ENCODE data around the gene KRCC1.
A peak's percentile ranks its signal among the peaks of the same experiment; 100 is the strongest.
"Not testable (repeated sequence)": the region's sequence is repeated elsewhere in the genome, so short reads cannot be mapped to it uniquely, and the experiment has no call there.

KRCC1 gene

DNA sequence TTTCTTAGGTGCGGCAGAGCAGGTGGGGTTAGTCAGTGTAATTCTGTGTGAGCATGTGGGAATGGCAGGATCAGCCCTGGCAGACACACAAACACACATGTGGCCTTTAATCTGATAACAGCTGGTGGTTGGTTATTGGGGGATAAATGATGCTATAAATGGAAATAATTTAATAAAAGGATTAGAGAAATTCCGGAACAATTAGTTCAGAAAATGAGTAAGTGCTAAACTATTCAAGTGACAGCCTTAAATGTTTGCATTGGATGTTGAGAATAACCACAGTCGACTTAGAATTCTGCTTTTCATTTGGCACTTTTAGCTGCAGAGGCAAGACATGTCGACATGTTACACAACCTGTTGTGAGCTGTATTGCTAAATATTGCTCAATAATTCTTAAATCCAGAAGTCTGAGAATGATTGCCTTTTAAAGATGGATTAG, 19.3 kb upstream of the KRCC1 start:
- peak; percentile 43 to 69 for DNase-seq

DNA sequence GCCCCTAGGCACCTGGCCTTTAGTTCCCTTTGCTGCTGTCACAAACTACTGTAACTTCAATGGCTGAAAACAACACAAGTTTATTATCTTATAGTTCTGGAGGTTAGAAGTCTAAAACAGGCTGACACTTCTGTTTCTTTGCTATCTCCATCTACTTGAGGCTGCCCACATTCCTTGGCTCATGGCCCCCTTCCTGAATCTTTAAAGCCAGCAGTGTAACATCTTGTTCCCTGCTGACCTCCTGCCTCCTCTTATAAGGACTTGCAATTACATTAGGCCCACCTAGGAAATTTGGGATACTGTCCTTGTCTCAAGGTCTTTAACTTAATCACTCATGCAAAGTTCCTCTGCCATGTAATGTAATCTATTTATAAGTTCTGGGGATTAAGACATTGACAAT, 18.6 kb upstream of the KRCC1 start:
- DNase-seq = no peak

DNA sequence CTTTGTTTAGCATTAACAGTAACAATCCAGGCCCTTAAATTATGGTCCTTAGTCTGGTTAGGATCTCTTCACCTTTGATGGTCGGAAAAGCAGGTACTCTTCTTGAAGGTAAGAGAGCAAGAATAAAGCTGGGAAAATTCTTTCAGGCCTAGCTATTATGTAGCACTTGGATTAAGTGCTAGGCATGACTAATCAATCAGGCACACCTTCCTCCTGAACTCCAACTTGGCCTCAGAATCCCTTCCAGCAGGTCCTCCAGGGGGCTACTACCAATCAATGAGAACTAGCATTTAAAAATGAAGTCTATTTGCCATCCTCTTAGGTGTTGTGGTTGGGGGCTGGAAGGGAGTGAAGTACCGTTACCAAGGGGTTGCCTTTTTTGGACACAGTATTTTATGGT, 15.8 kb upstream of the KRCC1 start:
- DNase-seq = no peak

DNA sequence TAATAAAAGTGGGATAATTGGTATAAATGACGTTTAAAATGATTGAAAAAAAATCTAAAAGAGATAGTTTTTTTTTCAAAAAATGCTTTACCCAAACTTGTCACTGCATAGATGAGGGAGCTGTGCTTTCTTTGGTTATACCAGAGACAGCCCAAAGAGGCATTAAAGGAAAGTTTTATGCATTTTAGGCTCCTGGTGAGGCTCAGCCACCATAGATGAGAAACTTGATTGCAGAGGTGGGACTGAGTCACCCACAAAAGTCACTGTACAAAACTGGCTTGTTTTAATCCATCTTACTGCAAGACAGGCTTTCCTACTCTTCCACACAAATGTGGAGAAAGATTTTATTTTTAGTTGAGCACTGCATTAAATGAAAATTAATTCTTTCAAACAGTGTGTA, 14.5 kb upstream of the KRCC1 start:
- DNase-seq = no peak

DNA sequence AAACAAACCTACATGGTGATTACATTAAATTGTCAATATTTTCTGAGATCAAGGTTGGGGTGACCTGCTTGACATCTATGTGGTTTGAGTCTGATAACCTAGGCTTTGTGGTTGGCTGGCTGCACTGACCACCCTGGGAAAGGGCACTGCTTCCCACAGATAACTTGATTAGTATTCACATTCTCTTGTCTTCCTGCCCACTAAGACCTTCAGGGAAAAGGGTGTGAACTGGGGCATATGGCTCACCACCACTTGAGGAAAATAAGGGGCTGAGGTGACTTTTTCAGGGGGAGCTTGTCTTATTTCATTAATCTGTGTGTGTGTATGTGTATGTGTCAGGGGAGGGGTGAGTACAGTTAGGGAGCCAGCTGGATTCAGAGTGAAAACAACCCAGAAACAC, 13.5 kb upstream of the KRCC1 start:
- no peak for DNase-seq

DNA sequence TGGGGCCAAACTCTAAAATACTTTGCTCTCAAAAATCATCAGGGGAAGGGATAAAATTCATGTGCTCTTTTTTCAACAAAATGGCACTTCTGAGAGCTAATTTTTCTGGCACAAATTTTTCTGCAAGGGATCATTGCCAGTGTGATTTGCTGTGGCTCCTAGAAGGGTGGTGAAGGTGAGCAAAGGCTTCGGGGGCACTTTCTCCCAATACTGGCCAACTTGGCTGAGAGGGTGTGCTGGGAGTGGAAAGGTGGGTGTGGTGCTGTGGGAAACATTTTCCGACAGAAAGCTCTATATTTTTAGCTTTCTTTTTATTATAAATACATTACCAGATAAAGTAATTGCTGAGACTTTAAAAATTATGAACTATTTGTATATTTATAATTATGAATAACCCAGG, 12.5 kb upstream of the KRCC1 start:
- no peak for DNase-seq

DNA sequence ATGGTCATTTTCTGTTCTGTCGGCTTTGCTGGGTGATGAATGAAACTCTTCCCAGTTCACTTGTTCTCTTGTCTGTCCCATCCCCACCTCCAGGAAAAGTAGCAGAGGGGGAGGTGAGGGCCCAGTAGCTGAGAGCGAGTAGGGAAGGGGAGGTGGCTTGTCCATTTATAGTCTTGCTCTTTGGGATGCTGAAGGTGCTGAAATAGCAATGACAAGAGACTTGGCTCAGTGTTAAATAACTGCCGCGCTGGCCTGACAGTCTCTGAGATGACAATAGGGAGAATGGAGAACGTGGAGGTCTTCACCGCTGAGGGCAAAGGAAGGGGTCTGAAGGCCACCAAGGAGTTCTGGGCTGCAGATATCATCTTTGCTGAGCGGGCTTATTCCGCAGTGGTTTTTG, 12.0 kb upstream of the KRCC1 start, which contains the start of gene SMYD1:
SMYD1 (plus strand) TSS at position 228 of the 400 bp plus-strand sequence; CDS start at position 268, 40 bp downstream.
- no peak for DNase-seq

DNA sequence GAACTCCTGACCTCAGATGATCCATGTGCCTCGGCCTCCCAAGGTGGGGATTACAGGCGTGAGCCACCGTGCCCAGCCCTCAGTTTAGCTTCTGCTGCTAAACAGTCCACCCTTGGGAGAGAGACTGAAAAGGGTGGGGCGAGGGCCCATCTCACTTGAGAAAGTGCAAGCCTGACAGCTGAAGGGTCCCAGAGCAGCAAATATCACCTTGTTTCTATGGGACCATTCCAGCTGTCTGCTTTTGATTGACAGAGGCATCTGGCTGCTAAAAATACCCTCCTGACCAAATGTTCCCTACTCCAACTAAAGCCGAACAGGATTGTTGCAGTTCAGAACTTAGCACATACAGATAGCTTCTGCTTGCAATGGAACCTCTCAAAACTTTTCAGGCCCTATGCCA, 11.6 kb upstream of the KRCC1 start:
- DNase-seq = no peak

DNA sequence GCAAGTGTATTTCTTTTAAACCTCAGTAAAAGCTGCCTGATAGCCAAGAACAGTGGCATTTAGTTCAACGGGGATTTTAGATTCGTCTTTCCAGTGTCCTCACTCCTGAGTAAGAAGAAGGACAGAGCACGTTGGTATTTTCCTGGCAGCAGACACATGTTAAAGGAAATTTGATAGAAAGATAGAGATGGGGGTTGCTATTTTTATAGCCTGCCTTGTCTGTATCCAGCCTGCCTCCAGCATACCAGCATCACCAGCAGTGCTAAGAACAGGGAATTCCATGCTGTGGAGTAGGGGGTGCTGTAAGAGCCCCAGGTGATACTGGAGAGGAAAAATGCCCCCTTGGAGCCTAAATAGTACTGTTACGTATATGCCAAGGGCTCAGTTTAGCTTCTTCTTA, 11.0 kb upstream of the KRCC1 start:
- no peak for DNase-seq

DNA sequence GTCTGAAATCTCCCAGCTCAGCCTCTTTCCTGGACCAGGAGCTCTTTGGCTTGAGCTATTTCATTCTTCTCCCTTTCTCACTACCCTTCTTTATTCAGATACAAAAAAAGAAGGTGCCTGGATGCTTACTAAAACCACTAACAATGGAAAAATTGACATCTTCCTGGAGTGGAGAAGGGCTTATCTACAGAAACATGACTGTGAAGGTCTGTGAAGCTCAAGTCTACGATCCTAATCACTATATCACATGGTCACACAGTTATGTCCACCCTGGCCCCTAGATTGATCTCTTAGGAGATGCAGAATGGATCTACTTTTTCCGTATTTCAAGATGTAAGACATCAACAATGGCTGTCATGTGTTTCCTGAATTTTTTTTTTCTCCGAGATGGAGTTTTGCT, 5.7 kb upstream of the KRCC1 start:
- DNase-seq = no peak

DNA sequence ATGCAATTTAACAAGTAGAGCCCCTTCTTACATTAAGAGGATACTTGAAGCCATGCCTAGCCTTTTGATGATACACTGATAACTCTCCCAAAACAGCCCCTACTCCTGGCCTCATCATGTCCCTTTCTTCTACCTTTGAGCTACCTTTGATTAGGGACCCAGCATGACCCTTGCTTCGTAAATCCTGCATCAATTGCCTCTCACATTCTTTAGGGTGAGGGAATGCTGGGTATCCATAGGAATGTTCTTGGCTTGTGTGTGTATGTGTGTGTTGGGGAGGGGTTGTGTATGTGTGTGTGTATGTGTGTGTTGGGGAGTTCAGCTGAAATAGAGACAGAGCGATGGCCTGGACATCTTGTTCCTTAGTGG, 5.3 kb upstream of the KRCC1 start:
- no peak for DNase-seq

DNA sequence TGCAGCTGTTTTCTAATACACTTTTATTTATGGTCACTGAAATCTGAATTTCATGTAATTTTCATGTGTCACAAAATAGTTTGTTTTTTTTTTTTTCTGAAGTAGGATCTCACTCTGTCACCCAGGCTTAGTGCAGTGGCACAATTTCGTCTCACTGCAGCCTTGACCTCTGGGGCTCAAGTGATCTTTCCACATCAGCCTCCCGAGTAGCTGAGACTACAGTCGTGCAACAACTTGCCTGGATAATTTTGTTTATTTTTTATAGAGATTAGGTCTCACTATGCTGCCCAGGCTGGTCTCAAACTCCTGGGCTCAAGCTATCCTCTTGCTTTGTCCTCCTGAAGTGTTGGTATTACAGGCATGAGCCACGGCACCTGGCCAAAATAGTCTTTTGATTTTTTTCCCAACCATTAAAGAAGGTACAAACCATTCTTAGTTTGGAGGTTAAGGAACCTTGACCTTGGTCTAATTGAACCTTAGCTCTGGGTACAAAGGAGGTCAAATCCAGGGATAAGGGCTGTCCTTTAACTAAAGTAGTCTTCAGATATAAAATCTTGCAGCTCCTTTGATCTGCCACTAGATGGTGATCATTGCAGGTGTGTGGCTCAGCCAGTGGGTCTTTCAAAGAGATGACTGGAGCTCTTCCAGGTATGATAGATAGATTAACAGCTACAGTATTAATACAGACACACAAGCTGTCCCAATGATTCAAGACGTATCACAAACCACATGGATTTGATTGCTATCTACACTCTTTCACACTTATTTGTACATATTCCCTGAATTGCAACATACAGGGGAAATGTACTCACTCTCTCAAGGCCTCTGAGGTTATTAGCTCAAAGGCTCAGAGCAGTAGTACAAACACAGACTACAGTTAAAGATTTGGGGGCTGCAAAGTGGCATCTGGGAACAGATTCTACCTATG, 4.7 kb upstream of the KRCC1 start:
- peak; percentile 13 to 34 for DNase-seq

DNA sequence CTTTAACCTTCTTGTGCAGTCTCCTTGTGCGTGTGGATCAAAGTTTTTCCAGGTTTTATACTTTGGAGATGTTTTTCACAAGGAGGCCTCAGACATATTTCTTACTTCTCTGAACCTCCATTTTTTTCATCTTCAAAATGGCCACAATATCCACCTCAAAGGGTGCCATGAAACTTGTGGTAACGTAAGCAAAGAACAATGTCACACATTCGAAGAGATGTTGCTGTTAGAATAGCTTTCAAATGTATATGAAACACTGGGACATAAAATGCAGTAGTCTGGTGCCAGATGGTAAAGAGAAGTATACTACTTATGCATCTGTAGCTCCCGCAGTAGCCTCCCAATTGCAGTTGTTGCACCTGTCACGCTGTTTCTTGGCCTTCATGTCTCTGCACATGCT, 2.6 kb upstream of the KRCC1 start:
- no peak for DNase-seq

DNA sequence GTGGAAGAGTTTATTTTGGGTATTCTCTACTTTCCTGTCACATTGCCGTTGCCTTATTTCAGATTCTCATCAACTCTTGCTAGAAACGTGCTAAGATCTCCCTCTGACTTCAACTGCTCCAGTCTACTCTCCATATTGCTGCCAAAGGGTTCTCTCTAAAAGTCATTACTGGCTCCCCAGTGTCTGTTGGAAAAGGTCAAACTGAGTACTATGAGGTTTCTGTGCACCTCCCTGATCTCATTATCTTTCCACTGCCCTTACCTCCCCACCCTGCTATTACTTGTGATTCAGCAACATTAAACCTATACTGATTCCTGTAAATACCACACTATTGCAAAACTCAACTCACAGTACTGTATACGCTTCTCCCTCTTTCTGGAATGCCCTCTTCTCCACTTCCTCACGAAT, 1.9 kb upstream of the KRCC1 start:
- no peak for DNase-seq

DNA sequence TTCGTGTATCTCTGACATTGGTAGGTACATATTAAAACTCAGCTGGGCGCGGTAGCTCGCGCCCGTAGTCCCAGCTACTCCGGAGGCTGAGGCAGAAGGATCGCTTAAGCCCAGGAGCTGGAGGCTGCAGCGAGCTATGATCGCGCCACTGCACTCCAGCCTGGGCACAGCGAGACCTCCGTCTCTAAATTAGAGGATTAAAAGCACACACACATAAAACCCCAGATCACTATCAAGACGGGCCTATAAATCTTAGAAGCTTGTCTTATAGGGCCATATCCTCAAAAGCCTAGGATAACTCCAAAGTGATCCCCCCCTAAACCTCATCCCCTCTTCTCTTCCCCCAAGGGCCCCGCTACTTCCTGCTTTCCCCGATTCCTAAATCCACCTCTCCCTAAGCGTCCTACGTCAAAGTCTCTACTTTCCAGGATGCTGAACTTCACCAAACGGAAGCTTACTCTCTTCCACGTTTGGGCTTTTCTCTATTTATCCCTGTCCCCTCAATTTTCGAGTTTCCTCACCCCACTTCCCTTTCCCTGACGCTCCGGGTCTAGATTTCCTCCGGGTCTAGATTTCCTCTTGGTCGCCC, 707 bp downstream of the KRCC1 start:
- peak in 1 of 2 donors; percentile 51 for DNase-seq

DNA sequence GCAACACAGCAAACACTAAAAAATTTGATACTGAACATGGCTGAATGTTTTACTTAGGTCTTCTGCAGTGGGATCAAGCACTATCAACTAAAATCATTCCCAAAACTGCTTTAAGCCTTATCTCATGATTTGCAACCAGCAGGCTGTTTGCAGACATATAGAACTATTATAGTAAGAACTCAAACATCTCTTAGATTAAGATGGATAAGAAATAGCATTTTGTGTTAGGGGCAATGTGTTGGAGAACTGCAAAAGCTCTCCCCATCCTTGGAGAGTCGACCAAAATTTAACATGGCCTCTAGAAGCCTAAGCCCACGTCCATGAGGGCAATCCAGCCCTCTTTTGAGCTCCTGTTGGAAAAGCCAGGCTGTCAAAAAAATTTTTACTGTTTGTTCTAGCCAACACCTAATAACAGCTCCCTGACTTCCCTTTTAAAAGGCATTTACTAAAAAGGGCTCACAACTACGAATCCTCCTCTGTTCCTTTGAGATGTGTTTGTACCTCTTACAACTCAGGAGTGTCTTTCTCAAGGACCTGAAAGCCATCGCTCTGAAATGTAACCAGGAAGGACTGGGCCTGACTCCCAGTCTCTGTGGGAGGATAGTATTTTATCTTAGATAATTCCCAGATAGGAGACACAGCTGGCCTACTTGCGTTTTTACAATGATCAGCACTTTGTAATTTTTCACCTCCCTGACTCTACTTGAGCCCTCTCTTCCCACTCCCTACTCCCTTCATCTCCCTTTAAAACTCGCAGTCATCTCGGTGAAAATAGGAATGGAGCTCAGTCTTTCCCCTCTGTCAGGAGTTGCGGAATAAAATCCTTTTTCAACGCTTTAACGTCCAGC, 1.4 kb downstream of the KRCC1 start:
- peak; percentile 30 to 40 for DNase-seq

DNA sequence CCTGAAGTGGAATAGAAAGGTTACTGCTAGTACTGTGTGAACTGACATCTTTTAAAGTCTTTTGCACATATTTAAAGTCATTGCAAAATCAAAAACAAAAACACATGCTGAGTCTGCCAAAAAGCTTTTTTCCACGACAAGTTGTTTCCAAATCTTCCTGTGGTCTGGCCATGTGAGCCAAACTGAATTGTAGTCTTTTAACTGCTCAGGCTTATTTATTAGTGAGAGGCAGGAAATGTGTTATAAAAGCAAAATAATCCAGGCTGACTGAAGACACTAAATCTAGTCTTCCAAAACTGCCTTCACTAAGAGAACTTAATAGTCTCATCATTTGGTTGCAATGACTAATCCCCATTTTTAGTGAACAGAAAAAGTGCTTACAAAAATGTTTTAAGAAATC, 2.3 kb downstream of the KRCC1 start:
- DNase-seq = peak; percentile 39 to 58

DNA sequence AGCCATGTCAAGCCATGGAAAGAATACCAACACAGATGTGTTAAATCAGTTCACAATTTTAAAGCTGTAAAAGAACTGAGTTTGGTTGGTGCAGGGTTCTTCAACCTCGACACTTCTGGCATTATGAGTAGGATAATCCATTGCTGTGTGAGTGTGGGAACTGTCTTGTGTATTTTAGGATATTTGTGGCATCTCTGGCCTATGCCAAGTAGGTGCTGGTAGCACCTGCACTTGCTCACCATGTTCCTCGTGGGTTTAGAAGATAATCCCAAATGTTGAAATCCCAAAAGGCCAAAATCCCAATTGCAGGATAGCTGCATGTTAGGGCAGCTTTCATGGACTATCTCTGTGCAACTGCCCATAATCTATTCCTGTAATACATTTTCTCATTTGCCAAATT, 3.8 kb downstream of the KRCC1 start:
- no peak for DNase-seq

DNA sequence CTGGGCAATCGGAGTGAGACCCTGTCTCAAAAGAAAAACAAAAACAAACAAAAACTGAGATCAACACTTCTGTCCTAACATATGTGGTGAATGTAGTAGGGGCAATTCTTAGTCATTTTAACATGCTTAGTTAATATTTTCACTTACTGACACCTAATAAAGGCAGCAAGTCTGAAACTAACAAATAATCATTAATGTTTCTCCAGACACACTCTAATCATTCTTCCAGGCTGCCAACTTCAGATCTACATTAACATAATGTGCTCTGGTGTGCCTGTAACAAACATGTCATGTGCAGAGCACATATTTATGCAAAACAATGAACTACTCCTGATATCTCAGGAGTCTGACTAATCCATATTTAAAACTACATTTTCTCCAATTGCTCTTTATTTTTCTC, 6.0 kb downstream of the KRCC1 start:
- DNase-seq = no peak

DNA sequence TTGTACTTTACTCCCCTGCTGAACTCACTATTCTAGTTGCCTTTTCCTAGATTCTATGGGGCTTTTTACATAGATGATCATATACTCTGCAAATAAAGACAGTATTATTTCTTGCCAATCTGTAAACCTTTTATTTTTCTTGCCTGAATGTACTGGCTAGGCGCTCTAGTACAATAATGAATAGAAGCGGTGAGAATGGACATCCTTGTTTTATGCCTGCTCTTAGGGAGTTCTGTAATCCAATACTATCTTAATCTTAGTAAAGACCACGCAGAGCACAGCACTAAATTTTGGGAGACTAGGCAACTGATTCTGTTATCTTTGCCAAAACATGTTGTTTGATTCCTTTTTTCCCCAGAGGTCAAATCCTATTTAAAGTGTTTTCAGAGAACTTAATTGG, 7.0 kb downstream of the KRCC1 start:
- DNase-seq = no peak

DNA sequence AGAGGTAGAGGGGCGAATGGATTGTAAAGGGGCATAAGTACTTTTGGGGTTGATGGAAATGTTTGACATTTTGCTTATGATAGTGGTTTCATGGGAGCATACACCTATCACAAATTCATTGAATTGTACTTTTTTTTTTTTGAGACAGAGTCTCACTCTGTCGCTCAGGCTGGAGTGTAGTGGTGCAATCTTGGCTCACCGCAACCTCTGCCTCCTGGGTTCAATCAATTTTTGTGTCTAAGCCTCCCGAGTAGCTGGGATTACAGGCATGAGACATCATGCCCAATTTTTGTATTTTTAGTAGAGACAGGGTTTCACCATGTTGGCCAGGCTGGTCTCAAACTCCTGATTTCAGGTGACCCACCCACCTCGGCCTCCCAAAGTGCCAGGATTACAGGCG, 10.0 kb downstream of the KRCC1 start:
- not testable (repeated sequence) for DNase-seq

DNA sequence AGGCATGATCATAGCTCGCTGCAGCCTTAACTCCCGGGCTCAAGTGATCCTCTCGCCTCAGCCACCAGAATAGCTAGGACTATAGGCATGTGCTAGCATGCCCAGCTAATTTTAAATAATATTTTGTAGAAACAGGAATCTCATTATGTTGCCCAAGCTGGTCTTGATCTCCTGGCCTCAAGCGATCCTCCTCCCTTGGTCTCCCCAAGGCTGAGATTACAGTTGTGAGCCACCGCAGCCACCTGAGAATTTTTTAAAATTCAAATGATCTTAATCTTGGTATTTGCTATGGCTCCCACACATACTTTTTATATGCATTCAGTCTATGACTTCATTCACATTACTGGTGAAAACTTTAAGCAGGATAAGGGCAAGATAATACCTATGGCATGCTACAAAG, 13.1 kb downstream of the KRCC1 start:
- DNase-seq = no peak

All from inflammatory macrophage (primary cell).